Neural crest cell (in vitro differentiated cells): ENCODE data around the gene ARG1. TPM values are rescaled to one million over a fixed set of nuclear protein-coding genes. Genes with fewer than 3 reads are reported as not detected.
"Not testable (repeated sequence)": the region's sequence is repeated elsewhere in the genome, so short reads cannot be mapped to it uniquely, and the experiment has no call there.

Experiments
- DNase-seq: peaks from one replicate; pipeline ENCODE4 v3.0.0; 2021; ENCODE audit warnings: low read depth, mixed read lengths, low spot score
- H3K27ac Mint-ChIP-seq: one replicate; pipeline ENCODE4 v1.8.0; 2021; ENCODE audit warnings: mild to moderate bottlenecking, mixed read lengths; ENCODE audit not compliant: unreplicated experiment
- H3K27me3 Mint-ChIP-seq: 2 replicates; pipeline ENCODE4 v1.8.0; 2021; ENCODE audit warnings: low read depth, mild to moderate bottlenecking, mixed read lengths
- H3K36me3 Mint-ChIP-seq: 2 replicates; pipeline ENCODE4 v1.8.0; 2021; ENCODE audit warnings: low read depth, mild to moderate bottlenecking, mixed read lengths
- H3K4me1 Mint-ChIP-seq: 2 replicates; pipeline ENCODE4 v1.8.0; 2021; ENCODE audit warnings: mixed read lengths
- H3K4me3 Mint-ChIP-seq: one replicate; pipeline ENCODE4 v1.8.0; 2021; ENCODE audit warnings: mild to moderate bottlenecking, mixed read lengths
- H3K9me3 Mint-ChIP-seq: 2 replicates; pipeline ENCODE4 v1.8.0; 2021; ENCODE audit warnings: mixed read lengths
- long read RNA-seq: library from polyadenylated mRNA; unstranded; transcript quantifications from one replicate; pipeline ENCODE4 v2.0.0, GENCODE V29; 2020
- total RNA-seq: library from RNA; stranded (reverse); gene quantifications from 2 replicates; pipeline ENCODE4 v1.2.1, GENCODE V29; 2021
- TF ChIP-seq, protein P1 (sequence below): fragments of 200-600 bp; sonication (generic); conservative IDR thresholded peaks from 2 replicates; pipeline ENCODE4 v1.5.0; 2021; ENCODE audit warnings: antibody characterized with exemption, mild to moderate bottlenecking

Gene ARG1
- total RNA-seq = not detected in 2 replicates
- long read RNA-seq = 0 reads

DNA sequence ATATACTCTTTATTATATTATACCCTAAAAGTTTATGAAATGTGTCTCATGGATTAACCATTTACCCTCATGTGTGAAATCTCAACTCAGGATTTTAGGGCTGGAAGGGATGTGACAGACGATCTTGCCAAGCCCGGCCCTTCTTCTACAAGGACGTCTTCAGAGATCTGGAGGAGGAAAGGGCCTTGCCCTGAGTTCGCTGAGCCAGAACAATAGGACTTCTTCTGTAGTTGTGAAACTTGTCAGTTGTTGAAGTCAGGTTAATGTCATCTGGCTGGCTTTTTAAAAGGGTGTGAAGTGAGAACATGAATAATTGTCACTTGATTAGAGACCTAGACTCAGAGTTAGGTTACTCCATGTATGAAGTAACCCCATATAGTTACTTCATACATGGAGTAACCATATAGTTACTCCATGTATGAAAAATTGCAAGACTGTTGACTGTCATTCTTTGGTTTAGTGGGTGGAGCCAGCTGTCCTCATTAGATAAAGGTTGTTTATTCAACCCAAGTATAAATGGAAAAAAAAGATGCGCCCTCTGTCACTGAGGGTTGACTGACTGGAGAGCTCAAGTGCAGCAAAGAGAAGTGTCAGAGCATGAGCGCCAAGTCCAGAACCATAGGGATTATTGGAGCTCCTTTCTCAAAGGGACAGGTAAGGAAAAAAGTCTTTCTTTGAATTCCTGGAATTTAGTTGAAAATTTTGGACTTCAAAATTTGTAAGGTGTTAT, at the start of gene ARG1:
Gene ARG1, plus strand, starts transcription at position 541 of the 730 bp plus-strand sequence. Its CDS starts 57 bp downstream, at position 598.
- no peaks in the 10 kb centered on the region for H3K27me3 Mint-ChIP-seq
- no peaks in the 10 kb centered on the region for H3K9me3 Mint-ChIP-seq
- no peak for DNase-seq
- no peak within 1 kb of the TSS for H3K4me3 Mint-ChIP-seq
- H3K36me3 Mint-ChIP-seq = peaks cover 5% of the 10 kb centered on the region
- H3K27ac Mint-ChIP-seq = no peak within 1 kb of the TSS
- TF ChIP-seq, protein P1, sequence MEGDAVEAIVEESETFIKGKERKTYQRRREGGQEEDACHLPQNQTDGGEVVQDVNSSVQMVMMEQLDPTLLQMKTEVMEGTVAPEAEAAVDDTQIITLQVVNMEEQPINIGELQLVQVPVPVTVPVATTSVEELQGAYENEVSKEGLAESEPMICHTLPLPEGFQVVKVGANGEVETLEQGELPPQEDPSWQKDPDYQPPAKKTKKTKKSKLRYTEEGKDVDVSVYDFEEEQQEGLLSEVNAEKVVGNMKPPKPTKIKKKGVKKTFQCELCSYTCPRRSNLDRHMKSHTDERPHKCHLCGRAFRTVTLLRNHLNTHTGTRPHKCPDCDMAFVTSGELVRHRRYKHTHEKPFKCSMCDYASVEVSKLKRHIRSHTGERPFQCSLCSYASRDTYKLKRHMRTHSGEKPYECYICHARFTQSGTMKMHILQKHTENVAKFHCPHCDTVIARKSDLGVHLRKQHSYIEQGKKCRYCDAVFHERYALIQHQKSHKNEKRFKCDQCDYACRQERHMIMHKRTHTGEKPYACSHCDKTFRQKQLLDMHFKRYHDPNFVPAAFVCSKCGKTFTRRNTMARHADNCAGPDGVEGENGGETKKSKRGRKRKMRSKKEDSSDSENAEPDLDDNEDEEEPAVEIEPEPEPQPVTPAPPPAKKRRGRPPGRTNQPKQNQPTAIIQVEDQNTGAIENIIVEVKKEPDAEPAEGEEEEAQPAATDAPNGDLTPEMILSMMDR = no peak
- H3K4me1 Mint-ChIP-seq = peaks cover 7% of the 10 kb centered on the region

DNA sequence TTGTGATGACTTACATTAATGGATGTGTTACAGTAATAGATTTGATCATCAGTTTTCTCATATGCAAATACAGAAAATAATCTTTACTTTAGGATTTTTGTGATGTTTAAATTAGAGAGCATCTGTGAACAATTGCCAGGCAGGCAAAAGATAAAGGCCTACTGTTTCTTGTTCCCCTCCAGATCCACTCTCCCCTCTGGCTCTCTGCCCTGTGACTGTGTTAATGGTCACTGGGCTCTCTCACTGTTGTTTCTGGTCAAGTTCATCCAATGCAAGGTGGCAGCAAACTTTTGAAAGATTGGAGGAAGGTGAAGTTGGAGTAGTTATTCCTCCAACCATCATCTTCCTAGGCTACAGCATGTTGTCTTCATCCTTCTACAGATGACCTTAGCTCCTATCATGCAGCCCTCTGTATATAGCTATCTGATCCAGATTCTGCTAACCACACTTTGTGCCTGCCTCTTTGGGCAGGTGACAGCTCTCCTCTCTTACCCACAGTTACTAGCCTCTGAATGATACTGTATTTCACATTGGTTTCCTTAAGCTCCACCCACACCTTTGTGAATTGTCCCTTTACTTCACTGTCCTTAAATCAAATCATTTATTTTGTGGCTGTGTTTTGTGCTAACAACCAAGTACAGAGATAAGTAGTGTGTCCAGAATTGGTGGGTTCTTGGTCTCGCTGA, 48.9 kb upstream of the ARG1 start:
- no peak for DNase-seq
- Mint-ChIP-seq H3K27ac (no peak overlapping the region), H3K4me1 (no peaks in the 10 kb centered on the region), H3K27me3 (no peaks in the 10 kb centered on the region), H3K36me3 (peaks cover 2% of the 10 kb centered on the region), H3K9me3 (peaks cover 6% of the 10 kb centered on the region), H3K4me3 (no peak overlapping the region)
- TF ChIP-seq, protein P1 = no peak

DNA sequence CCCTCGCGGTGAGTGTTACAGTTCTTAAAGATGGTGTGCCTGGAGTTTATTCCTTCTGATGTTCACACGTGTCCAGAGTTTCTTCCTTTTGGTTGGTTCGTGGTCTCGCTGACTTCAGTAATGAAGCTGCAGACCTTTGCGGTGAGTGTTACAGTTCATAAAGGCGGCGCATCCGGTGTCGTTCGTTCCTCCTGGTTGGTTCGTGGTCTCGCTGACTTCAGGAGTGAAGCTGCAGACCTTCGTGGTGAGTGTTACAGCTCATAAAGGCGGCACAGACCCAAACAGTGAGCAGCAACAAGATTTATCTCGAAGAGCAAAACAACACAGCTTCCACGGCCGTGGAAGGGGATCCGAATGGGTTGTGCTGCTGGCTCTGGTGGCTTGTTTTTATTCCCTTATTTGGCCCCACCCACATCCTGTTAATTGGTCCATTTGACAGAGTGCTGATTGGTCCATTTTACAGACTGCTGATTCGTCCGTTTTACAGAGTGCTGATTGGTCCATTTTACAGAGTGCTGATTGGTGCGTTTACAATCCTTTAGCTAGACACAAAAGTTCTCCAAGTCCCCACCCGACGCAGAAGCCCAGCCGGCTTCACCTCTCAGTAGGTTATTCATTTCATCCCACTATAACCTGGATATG, 48.2 kb upstream of the ARG1 start:
- no peak for DNase-seq
- H3K9me3 Mint-ChIP-seq = peaks cover 8% of the 10 kb centered on the region
- no peaks in the 10 kb centered on the region for H3K27me3 Mint-ChIP-seq
- no peaks in the 10 kb centered on the region for H3K36me3 Mint-ChIP-seq
- no peaks in the 10 kb centered on the region for H3K4me1 Mint-ChIP-seq
- TF ChIP-seq, protein P1 = no peak
- no peak overlapping the region for H3K4me3 Mint-ChIP-seq
- no peak overlapping the region for H3K27ac Mint-ChIP-seq

DNA sequence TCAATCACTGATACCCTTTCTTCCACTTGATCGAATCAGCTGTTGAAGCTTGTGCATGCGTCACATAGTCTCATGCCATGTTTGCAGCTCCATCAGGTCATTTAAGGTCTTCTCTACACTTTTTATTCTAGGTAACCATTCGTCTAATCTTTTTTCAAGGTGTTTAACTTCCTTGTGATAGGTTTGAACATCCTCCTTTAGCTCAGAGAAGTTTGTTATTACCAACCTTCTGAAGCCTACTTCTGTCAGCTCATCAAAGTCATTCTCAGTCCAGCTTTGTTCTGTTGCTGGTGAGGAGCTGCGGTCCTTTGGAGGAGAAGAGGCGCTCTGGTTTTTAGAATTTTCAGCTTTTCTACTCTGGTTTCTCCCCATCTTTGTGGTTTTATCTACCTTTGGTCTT, 42.1 kb upstream of the ARG1 start:
- H3K9me3 Mint-ChIP-seq, H3K27me3 Mint-ChIP-seq, H3K4me3 Mint-ChIP-seq, H3K36me3 Mint-ChIP-seq, H3K4me1 Mint-ChIP-seq, H3K27ac Mint-ChIP-seq, DNase-seq: not testable (repeated sequence)

DNA sequence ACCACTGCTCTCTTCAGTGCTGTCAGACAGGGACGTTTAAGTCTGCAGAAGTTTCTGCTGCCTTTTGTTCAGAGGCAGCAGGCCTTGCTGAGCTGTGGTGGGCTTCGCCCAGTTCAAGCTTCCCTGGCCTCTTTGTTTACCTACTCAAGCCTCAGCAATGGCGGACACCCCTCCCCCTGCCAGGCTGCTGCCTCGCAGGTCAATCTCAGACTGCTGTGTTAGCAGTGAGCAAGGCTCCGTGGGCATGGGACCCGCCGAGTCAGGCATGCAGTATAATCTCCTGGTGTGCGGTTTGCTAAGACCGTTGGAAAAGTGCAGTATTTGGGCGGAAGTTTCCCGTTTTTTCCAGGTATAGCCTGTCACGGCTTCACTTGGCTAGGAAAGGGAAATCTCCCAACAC, 41.3 kb upstream of the ARG1 start:
- not testable (repeated sequence) for H3K4me1 Mint-ChIP-seq, DNase-seq, H3K27ac Mint-ChIP-seq, H3K4me3 Mint-ChIP-seq, H3K27me3 Mint-ChIP-seq, H3K36me3 Mint-ChIP-seq, H3K9me3 Mint-ChIP-seq

DNA sequence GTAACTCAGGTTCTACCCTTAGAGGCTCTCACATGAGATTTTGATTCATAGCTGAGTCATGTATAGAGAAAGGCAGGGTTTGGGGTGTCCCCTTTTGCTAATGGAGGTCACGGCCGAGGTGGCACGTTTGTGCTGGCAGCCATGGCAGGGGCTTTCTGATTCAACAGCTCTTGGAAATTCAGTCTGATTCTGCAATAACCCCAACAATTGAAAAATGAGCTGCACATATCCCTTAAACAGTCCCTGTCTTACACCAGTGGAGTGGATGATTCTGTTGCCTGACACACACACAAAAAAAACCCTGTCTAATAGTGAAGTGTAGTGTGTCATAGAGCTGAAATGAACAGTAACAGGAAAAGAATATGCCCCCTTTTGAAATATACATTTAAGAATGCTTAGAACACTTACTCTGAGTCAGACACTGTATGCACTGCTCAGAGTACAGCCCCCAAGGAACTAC, 40.4 kb upstream of the ARG1 start:
- no peaks in the 10 kb centered on the region for H3K27me3 Mint-ChIP-seq
- H3K27ac Mint-ChIP-seq = no peak overlapping the region
- TF ChIP-seq, protein P1 = no peak
- peaks cover 8% of the 10 kb centered on the region for H3K9me3 Mint-ChIP-seq
- H3K4me1 Mint-ChIP-seq = no peaks in the 10 kb centered on the region
- H3K4me3 Mint-ChIP-seq = no peak overlapping the region
- no peak for DNase-seq
- H3K36me3 Mint-ChIP-seq = peaks cover 2% of the 10 kb centered on the region

DNA sequence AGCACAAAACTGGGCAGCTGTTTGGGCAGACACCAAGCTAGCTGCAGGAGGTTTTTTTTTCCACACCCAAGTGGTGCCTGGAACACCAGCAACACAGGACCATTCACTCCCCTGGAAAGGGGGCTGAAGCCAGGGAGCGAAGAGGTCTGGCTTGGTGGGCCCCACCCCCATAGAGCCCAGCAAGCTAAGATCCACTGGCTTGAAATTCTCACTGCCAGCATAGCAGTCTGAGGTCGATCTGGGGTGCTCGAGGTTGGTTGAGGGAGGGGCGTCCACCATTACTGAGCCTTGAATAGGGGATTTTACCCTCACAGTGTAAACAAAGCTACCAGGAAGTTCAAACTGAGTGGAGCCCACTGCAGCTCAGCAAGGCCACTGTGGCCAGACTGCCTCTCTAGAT, 34.4 kb upstream of the ARG1 start:
- H3K27me3 Mint-ChIP-seq, H3K4me3 Mint-ChIP-seq, H3K9me3 Mint-ChIP-seq, DNase-seq, H3K4me1 Mint-ChIP-seq, H3K36me3 Mint-ChIP-seq, H3K27ac Mint-ChIP-seq: not testable (repeated sequence)
